ENCODE data around the gene ACE.
A peak's percentile ranks its signal among the peaks of the same experiment; 100 is the strongest.

ACE gene

GRCh38 chr17:63433746-63434591, 42.9 kb upstream of the ACE start:
- peaks cover 25% of the 10 kb centered on the region for H3K36me3 ChIP-seq
- H3K27ac ChIP-seq, result peak overlapping the region; percentile 76
- no peak overlapping the region for H3K4me3 ChIP-seq (ENCODE audit: low read depth, low read length)
- DNase-seq, result no peak
- H3K27me3 ChIP-seq (ENCODE audit: insufficient read depth, low read depth, severe bottlenecking), result no peaks in the 10 kb centered on the region
- no peaks in the 10 kb centered on the region for H3K9me3 ChIP-seq (ENCODE audit: severe bottlenecking)
- TF ChIP-seq CTCF (IDR thresholded peaks at IDR 0.05; ENCODE audit: low read depth, low read length), result no peak

GRCh38 chr17:63434951-63435571, 41.8 kb upstream of the ACE start:
- peaks cover 25% of the 10 kb centered on the region for H3K36me3 ChIP-seq
- H3K27me3 ChIP-seq (ENCODE audit: insufficient read depth, low read depth, severe bottlenecking), result no peaks in the 10 kb centered on the region
- TF ChIP-seq CTCF (IDR thresholded peaks at IDR 0.05; ENCODE audit: low read depth, low read length), result peak; percentile 58
- no peaks in the 10 kb centered on the region for H3K9me3 ChIP-seq (ENCODE audit: severe bottlenecking)
- no peak for DNase-seq
- peak overlapping the region; percentile 64 for H3K27ac ChIP-seq
- H3K4me3 ChIP-seq (ENCODE audit: low read depth, low read length), result no peak overlapping the region

- no peak overlapping the region for H3K4me3 ChIP-seq (ENCODE audit: low read depth, low read length)
- no peaks in the 10 kb centered on the region for H3K9me3 ChIP-seq (ENCODE audit: severe bottlenecking)
- peak overlapping the region; percentile 64 for H3K27ac ChIP-seq
- peaks cover 25% of the 10 kb centered on the region for H3K36me3 ChIP-seq
- no peaks in the 10 kb centered on the region for H3K27me3 ChIP-seq (ENCODE audit: insufficient read depth, low read depth, severe bottlenecking)
- TF ChIP-seq CTCF (IDR thresholded peaks at IDR 0.05; ENCODE audit: low read depth, low read length), result 0 out of 2 replicates have a peak, but pooled peaks have one; percentile 10
- DNase-seq, result no peak
Measured at GRCh38 chr17:63435681-63436522, 41.0 kb upstream of the ACE start.

- TF ChIP-seq CTCF (IDR thresholded peaks at IDR 0.05; ENCODE audit: low read depth, low read length), result peak; percentile 93
- no peaks in the 10 kb centered on the region for H3K9me3 ChIP-seq (ENCODE audit: severe bottlenecking)
- no peak overlapping the region for H3K4me3 ChIP-seq (ENCODE audit: low read depth, low read length)
- H3K36me3 ChIP-seq, result peaks cover 25% of the 10 kb centered on the region
- peak; percentile 95 for DNase-seq
- no peaks in the 10 kb centered on the region for H3K27me3 ChIP-seq (ENCODE audit: insufficient read depth, low read depth, severe bottlenecking)
- H3K27ac ChIP-seq, result peak overlapping the region; percentile 64
Measured at GRCh38 chr17:63436523-63437110, 40.2 kb upstream of the ACE start.

GRCh38 chr17:63437287-63438091, 39.4 kb upstream of the ACE start:
- Histone ChIP-seq H3K4me3 (ENCODE audit: low read depth, low read length) (no peak overlapping the region), H3K27ac (peak overlapping the region; percentile 64), H3K36me3 (peaks cover 25% of the 10 kb centered on the region), H3K9me3 (ENCODE audit: severe bottlenecking) (no peaks in the 10 kb centered on the region), H3K27me3 (ENCODE audit: insufficient read depth, low read depth, severe bottlenecking) (no peaks in the 10 kb centered on the region)
- no peak for DNase-seq
- no peak for TF ChIP-seq CTCF (IDR thresholded peaks at IDR 0.05; ENCODE audit: low read depth, low read length)

Data from WERI-Rb-1 (cell line).